GM18867 (cell line): ENCODE measurements around the gene NBR1.
"Not testable (repeated sequence)": the region's sequence is repeated elsewhere in the genome, so short reads cannot be mapped to it uniquely, and the experiment has no call there.

ENCODE experiments used
- ATAC-seq: cut with Tn5 transposase; IDR thresholded peaks from one replicate; pipeline ENCODE4 v1.9.1; 2021; ENCODE audit warnings: mild to moderate bottlenecking, moderate library complexity; ENCODE audit not compliant: unreplicated experiment

The NBR1 gene

GRCh38 chr17:43213545-43213944, 42.5 kb downstream of the NBR1 start:
- ATAC-seq: no peak

- ATAC-seq: no peak
These were observed 44.3 kb downstream of the NBR1 start for GRCh38 chr17:43215341-43215740.

- no peak for ATAC-seq
These were observed 45.4 kb downstream of the NBR1 start for GRCh38 chr17:43216369-43216761.

GRCh38 chr17:43216762-43217613, 46.0 kb downstream of the NBR1 start:
- ATAC-seq: no peak

- ATAC-seq: no peak
These were observed 46.6 kb downstream of the NBR1 start for GRCh38 chr17:43217614-43218087.

DNA sequence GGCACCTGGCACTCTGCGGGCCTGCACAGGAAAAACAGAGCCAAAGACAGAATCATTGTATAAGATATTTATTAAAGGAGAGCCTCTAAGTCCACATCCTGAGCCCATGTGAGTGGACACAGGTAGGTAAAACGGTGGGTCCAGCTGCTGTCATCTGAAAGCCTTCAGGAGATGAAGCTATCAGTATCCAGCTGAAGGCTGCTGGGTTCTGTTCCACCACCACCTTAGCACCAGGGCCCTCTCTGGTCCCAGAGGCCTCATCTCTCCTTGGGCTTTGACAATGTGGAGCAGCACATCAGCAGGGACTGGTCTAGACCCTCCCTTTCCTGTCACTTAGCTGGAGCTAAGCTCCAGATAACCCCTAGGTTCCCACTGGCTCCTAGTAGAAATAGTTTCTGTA, 48.0 kb downstream of the NBR1 start:
- ATAC-seq: no peak

DNA sequence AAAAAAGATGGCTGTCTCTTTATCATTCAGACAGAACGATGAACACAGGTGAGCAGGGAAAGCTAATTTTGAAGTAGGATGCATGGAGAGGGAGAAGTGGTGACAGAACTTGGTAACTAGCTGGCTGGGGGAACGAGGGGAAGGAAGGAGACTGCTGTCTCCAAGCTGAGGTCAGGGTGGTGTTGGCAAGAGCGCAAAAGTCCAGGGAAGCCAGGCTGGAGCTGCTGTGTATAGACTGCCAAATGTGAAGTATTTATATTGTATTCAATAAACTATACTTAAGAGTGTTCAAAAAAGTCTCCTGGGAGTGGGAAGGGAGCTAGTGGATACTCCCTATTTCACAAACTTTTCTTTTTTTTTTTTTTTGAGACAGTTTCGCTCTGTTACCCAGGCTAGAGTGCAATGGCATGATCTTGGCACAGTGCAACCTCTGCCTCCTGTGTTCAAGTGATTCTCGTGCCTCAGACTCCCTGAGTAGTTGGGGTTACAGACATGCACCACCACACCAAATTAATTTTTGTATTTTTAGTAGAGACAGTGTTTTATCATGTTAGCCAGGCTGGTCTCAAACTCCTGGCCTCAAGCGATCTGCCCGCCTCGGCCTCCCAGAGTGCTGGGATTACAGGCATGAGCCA, 48.8 kb downstream of the NBR1 start:
- ATAC-seq: no peak

GRCh38 chr17:43220511-43221125, 49.6 kb downstream of the NBR1 start:
- ATAC-seq: no peak

- no peak for ATAC-seq
These were observed 53.2 kb downstream of the NBR1 start for GRCh38 chr17:43224146-43224705.

- ATAC-seq: no peak
These were observed 55.4 kb downstream of the NBR1 start for GRCh38 chr17:43226393-43226792.

DNA sequence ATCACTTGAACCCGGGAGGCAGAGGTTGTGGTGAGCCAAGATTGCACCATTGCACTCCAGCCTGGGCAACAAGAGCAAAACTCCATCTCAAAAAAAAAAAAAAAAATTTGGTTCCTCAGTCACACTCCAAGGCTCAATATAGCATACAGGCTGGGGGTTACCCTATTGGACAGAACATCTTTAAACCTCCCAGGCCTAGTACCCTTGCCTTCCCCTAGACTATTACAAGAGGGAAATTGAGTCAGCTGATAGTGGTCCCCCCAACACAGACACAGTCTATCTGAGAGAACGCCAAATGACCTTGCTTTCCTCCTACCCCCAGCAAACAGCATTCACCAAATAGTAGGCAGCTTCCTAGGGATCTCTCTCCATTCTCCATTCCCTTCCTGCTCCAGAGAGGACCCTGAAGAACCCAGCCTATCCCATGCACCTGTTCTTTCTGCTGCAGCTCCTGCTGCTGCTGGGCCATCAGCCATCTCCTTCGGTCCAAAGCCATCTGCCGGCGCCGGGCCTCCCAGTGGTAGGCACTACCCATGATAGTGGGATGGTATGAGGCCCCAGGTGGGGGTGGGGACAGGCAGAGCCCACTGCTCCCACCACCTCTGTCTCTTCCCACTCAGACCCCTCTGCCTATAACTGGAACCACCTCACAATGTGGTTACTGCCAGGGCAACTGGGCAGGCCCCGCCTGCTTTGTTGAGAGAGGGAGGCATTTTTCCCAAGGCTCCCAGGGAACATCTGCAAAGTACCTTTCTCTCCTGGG, 57.2 kb downstream of the NBR1 start, which contains the start of gene CCDC200:
CCDC200 (minus strand) TSS at position 604 of the 763 bp plus-strand sequence; CDS start at position 535, 69 bp downstream.
- not testable (repeated sequence) for ATAC-seq

DNA sequence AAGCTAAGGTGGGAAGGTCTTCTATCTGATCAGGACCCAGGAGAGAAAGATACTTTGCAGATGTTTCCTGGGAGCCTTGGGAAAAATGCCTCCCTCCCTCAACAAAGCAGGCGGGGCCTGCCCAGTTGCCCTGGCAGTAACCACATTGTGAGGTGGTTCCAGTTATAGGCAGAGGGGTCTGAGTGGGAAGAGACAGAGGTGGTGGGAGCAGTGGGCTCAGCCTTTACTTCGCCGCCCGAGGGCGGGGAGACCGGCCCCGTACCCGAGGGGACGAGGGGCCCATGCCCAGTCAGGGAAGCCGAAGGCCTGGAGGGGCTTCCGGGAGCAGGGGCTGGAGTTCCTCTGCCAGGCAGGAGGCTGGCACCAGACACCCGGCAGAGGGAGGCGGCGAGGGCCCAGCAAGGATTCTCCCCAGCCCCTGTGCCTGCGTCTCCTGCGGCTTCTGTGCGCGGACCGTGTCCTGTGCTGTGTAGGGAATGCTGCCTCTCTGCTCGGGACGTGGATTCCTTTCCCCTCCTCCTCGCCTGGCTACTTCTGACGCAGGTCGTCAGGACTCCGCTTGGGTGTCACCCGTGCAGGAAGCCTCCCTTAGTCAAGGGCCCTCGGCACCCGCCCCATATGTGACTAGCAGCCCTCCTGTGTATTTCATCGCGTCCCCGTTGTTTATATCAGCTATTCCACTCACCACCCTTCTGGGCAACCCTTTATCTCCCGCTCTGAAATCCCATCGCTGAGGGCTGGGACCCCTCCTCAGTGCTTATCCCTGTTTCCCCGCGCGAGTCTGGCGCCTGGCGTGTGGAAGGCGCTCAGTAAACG, 60.4 kb downstream of the NBR1 start:
- not testable (repeated sequence) for ATAC-seq

GRCh38 chr17:43232021-43232699, 61.1 kb downstream of the NBR1 start:
- ATAC-seq: not testable (repeated sequence)

DNA sequence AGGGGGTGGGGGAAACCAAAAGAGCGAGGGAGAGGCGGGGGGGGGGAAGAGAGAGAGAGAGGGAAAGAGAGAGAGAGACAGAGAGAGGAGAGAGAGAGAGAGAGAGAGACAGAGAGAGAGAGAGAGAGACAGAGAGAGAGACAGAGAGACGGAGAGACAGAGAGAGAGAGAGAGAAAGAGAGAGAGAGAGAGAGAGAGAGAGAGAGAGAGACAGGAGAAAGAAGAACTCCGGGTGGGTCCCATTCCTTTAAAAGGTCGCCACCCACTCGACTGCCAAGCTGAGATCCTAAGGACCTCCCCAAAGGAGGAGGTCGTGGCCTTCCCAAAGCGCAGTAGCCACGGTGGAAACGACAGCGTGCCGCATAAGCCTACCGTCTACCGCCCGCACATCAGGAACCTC, 62.2 kb downstream of the NBR1 start:
- ATAC-seq: not testable (repeated sequence)

GRCh38 chr17:43233877-43234276, 62.9 kb downstream of the NBR1 start, which contains the start of gene RNU2-1:
TSS of gene RNU2-1 (minus strand) at chr17:43233977.
- ATAC-seq: not testable (repeated sequence)

- ATAC-seq: not testable (repeated sequence)
These were observed 68.6 kb downstream of the NBR1 start for GRCh38 chr17:43239597-43239996.

- ATAC-seq: not testable (repeated sequence)
These were observed 69.8 kb downstream of the NBR1 start for GRCh38 chr17:43240596-43241352.

GRCh38 chr17:43246456-43246855, 75.4 kb downstream of the NBR1 start:
- ATAC-seq: not testable (repeated sequence)
